AG04450 (cell line): Measurements from ENCODE around the gene HEMGN. TPM values are rescaled to one million over a fixed set of nuclear protein-coding genes. Genes with fewer than 3 reads are reported as not detected.

Source experiments
- CTCF ChIA-PET: fragments of 300-600, 350-600 bp; formaldehyde crosslinking; extraction: SDS; loops from one replicate; lab custom pipeline; 2022; ENCODE audit warnings: antibody characterized with exemption, inconsistent platforms; lab: Charles Lee
- POLR2A ChIA-PET: fragments of 350-600 bp; formaldehyde crosslinking; extraction: SDS; loops from one replicate; lab custom pipeline; 2021; ENCODE audit warnings: antibody characterized with exemption, inconsistent platforms; lab: Yijun Ruan, JAX
- DNase-seq: peaks from one replicate; pipeline ENCODE4 v3.0.0-alpha.2; 2011; ENCODE audit warnings: low read depth, low spot score
- H3K27ac ChIP-seq: one replicate; pipeline ENCODE4 v1.5.1; 2012; ENCODE audit warnings: low read depth, low read length, control low read depth
- H3K27me3 ChIP-seq: one replicate; pipeline ENCODE4 v1.6.0; 2012; ENCODE audit warnings: low read length; ENCODE audit not compliant: control insufficient read depth, insufficient read depth
- H3K4me3 ChIP-seq: 2 replicates; pipeline ENCODE4 v1.5.1; 2011; ENCODE audit warnings: mild to moderate bottlenecking, low read depth, low read length, control low read depth
- H3K9me3 ChIP-seq: 2 replicates; pipeline ENCODE4 v1.5.1; 2012; ENCODE audit warnings: low read length; ENCODE audit not compliant: control insufficient read depth, insufficient read depth
- polyA plus RNA-seq: library from polyadenylated mRNA; depleted of rRNA; stranded (reverse); fragments of >200 nt; gene quantifications from 2 replicates; pipeline ENCODE4 v1.2.3, GENCODE V29; 2011
- TF ChIP-seq, protein P1 (sequence below): IDR thresholded peaks from 2 replicates; pipeline ENCODE4 v1.5.1; 2011; ENCODE audit warnings: low read depth, low read length, control low read depth, inconsistent platforms

HEMGN gene
- polyA plus RNA-seq, 1 experiment, result not detected

DNA sequence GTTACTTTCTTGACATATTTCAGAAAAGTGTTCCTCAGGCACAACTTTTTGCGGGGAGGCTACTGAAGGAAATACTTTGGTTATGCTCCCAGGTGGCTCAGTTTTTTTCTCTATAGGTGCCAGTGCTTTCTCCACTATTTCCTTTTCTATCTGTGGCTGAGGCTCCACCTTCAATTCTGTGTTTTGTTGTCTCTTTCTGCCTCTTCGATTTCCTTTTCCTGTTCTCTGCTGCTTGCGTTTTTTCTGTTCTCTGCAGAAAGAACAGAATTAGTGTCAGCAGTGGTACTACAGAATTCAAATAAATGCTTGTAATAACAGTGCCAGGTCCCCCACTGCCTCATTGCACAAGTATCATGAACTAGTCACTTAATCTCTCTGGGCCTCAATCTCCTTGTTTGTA, 7.0 kb downstream of the HEMGN start:
- Histone ChIP-seq H3K27me3 (peaks cover 35% of the 10 kb centered on the region), H3K4me3 (no peak overlapping the region), H3K9me3 (no peaks in the 10 kb centered on the region), H3K27ac (no peak overlapping the region)
- TF ChIP-seq, protein P1, sequence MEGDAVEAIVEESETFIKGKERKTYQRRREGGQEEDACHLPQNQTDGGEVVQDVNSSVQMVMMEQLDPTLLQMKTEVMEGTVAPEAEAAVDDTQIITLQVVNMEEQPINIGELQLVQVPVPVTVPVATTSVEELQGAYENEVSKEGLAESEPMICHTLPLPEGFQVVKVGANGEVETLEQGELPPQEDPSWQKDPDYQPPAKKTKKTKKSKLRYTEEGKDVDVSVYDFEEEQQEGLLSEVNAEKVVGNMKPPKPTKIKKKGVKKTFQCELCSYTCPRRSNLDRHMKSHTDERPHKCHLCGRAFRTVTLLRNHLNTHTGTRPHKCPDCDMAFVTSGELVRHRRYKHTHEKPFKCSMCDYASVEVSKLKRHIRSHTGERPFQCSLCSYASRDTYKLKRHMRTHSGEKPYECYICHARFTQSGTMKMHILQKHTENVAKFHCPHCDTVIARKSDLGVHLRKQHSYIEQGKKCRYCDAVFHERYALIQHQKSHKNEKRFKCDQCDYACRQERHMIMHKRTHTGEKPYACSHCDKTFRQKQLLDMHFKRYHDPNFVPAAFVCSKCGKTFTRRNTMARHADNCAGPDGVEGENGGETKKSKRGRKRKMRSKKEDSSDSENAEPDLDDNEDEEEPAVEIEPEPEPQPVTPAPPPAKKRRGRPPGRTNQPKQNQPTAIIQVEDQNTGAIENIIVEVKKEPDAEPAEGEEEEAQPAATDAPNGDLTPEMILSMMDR, result no peak
- ChIA-PET POLR2A (no interaction called here), CTCF (interaction anchor here (1.2 kb wide), 1 partner anchor 29 kb away, joined by 3 read pairs; no protein-coding TSS in a partner anchor)
- DNase-seq, result no peak

DNA sequence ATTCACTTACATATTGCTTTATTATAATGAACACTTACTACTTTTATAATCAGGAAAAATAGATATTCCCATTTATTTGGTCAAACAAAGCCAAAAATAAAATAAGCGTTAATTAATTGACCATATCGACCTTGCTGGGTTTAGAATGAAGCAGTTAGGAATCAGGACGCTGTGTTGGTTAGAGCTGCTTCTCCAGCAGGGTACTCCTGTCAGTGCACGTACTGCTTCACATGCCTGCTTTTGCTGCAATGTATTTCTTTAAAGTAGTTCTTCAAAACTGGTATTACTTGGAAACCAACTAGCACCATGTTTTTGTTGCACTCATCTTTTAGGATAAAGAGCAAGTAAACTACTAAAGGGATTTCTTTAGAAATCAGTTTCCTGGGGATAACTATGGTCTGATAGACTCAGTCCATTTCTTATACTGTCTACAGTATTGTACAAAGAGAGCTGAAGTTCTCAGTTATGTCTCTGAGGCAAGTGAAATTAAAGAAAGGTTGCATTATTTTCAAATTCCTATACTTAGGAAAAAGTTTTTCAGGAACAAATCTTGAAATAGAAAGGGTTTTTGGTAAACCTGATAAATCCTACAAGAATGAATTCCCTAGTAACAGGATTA, 8.9 kb downstream of the HEMGN start:
- POLR2A ChIA-PET, result no interaction called here
- DNase-seq, result no peak
- TF ChIP-seq, protein P1, result no peak
- Histone ChIP-seq H3K27me3 (peaks cover 28% of the 10 kb centered on the region), H3K4me3 (no peak overlapping the region), H3K9me3 (no peaks in the 10 kb centered on the region), H3K27ac (no peak overlapping the region)
- CTCF ChIA-PET, result no interaction called here

DNA sequence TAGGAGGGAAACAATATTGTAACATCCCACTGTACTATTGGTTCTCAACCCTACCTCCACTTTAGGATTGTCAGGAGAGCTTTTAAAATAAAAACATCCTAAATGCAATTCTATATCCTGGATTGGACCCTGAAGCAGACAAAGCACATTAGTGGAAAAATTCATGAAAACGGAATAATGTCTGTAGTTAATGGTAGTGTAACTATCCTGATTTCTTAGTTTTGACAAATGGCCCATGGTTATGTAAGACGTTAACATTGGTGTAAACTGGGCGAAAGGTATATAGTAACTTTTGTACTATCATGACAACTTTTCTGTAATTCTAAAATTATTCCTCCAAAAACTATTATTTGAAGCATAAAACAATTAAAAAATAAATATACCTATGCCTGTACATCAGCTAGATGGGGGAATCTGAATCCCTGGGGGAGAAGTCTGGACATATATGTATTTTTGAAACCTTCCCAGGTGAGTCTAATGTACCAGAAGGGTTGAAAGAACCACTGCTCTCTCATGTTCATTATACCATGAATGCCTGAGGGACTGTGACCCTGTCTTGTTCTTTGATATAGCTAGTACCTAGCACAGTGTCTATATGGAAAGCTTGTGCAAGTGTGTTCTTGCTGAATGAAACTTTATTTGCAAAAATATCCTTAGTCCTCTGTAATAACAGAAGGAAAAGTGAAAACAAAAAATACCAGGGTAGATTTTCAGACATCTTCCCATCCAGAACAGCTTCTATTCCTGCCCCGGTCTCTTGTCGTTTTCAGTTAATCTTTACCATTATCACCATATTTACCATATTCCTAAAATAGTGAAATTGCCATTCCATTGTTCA, 12.3 kb downstream of the HEMGN start:
- Histone ChIP-seq H3K27ac (no peak overlapping the region), H3K27me3 (peaks cover 21% of the 10 kb centered on the region), H3K4me3 (no peak overlapping the region), H3K9me3 (no peaks in the 10 kb centered on the region)
- no peak for DNase-seq
- POLR2A ChIA-PET, result interaction anchor here (0.6 kb wide), 1 partner anchor 17 kb away, joined by 3 read pairs; no protein-coding TSS in a partner anchor
- TF ChIP-seq, protein P1, result no peak
- CTCF ChIA-PET, result interaction anchor here (1.1 to 1.3 kb wide), 2 partner anchors 25 to 109 kb away, joined by 5 to 7 read pairs; no protein-coding TSS in a partner anchor

DNA sequence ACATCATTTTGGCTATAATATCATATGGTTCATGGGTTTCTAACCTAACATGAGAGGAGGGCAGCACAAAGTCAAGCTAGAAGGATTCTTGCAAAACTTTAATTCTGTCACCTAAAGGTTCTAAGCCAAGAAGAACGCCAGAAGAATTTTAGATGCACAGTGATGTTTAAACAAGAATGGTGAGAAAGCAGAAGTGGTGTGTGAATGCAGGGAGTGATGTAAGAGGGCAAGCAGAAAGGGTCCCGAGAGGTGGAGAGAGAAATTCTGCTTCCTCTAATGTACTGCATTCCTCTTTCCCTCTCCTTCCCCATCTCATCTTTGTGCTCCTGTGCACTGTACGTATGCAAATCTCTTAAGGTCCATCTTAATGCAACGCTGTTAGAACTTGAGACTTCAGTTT, 13.6 kb downstream of the HEMGN start:
- POLR2A ChIA-PET, result no interaction called here
- H3K27me3 ChIP-seq, result peaks cover 12% of the 10 kb centered on the region
- TF ChIP-seq, protein P1, result no peak
- H3K27ac ChIP-seq, result no peak overlapping the region
- H3K4me3 ChIP-seq, result no peak overlapping the region
- CTCF ChIA-PET, result interaction anchor here (0.6 to 5.0 kb wide), 50 partner anchors 11 to 851 kb away, joined by 3 to 45 read pairs (median 4); partner anchors contain the start of genes ANP32B, HEMGN, NANS and TBC1D2
- DNase-seq, result no peak
- no peaks in the 10 kb centered on the region for H3K9me3 ChIP-seq
